Keratinocyte (primary cell): ENCODE results near the gene HECTD1. TPM values are rescaled to one million over a fixed set of nuclear protein-coding genes. Genes with fewer than 3 reads are reported as not detected.

Experiments
- DNase-seq: peaks from one replicate; pipeline ENCODE4 v3.0.0-alpha.2; 2011; ENCODE audit warnings: low read depth, missing footprints, low spot score
- FAIRE-seq: peaks from 2 replicates; lab custom pipeline; 2011; peaks lifted over from hg19 to GRCh38; lab: Jason Lieb, UNC
- H2AFZ ChIP-seq: 2 replicates; pipeline ENCODE4 v1.6.0; 2012; ENCODE audit warnings: low read length, control low read depth, inconsistent platforms; ENCODE audit not compliant: control insufficient read depth
- H3K27ac ChIP-seq: 2 replicates; pipeline ENCODE4 v1.5.1; 2011; ENCODE audit warnings: low read length; ENCODE audit not compliant: control insufficient read depth, insufficient read depth
- H3K27me3 ChIP-seq: 3 replicates; pipeline ENCODE4 v1.6.0; 2011; ENCODE audit warnings: low read length; ENCODE audit not compliant: control insufficient read depth, insufficient read depth; ENCODE audit errors: extremely low read depth
- H3K36me3 ChIP-seq, 2 experiments: 2 replicates in 1 of 2; 3 replicates in 1 of 2; pipeline ENCODE4 v1.5.1; 2011; ENCODE audit warnings: low read length in 2 of 2, mild to moderate bottlenecking in 1 of 2; ENCODE audit not compliant: control insufficient read depth in 2 of 2, insufficient read depth in 2 of 2; ENCODE audit errors: extremely low read depth in 1 of 2
- H3K4me1 ChIP-seq: 3 replicates; pipeline ENCODE4 v1.5.1; 2011; ENCODE audit warnings: low read length; ENCODE audit not compliant: control insufficient read depth, insufficient read depth; ENCODE audit errors: extremely low read depth
- H3K4me2 ChIP-seq: 3 replicates; pipeline ENCODE4 v1.6.0; 2011; ENCODE audit warnings: low read depth, low read length; ENCODE audit not compliant: control insufficient read depth, insufficient read depth; ENCODE audit errors: extremely low read depth
- H3K4me3 ChIP-seq, 3 experiments: fragments of 200-600 bp in 1 of 3; sonication (generic) in 1 of 3; 2 replicates in 2 of 3; 3 replicates in 1 of 3; pipeline ENCODE4 v1.5.1; 2011 to 2016; ENCODE audit warnings: low read length in 3 of 3, mild to moderate bottlenecking in 3 of 3, control low read depth in 2 of 3, inconsistent platforms in 1 of 3, low read depth in 1 of 3, mixed read lengths in 1 of 3, mixed run types in 1 of 3, moderate library complexity in 1 of 3; ENCODE audit not compliant: control insufficient read depth in 2 of 3, insufficient read depth in 2 of 3; ENCODE audit errors: extremely low read depth in 1 of 3
- H3K79me2 ChIP-seq: 2 replicates; pipeline ENCODE4 v1.6.0; 2012; ENCODE audit warnings: low read length; ENCODE audit not compliant: control insufficient read depth, insufficient read depth
- H3K9ac ChIP-seq: 3 replicates; pipeline ENCODE4 v1.6.0; 2011; ENCODE audit warnings: low read length; ENCODE audit not compliant: control insufficient read depth, insufficient read depth; ENCODE audit errors: extremely low read depth
- H3K9me1 ChIP-seq: 3 replicates; pipeline ENCODE4 v1.6.0; 2011; ENCODE audit warnings: low read length; ENCODE audit not compliant: control insufficient read depth, insufficient read depth; ENCODE audit errors: extremely low read depth
- H3K9me3 ChIP-seq: 2 replicates; pipeline ENCODE4 v1.5.1; 2012; ENCODE audit warnings: low read depth, low read length; ENCODE audit not compliant: control insufficient read depth
- H4K20me1 ChIP-seq: 3 replicates; pipeline ENCODE4 v1.6.0; 2011; ENCODE audit warnings: low read length; ENCODE audit not compliant: control insufficient read depth, insufficient read depth; ENCODE audit errors: extremely low read depth
- CTCF ChIP-seq, 3 experiments: IDR thresholded peaks in 1 of 3; conservative IDR thresholded peaks in 1 of 3; optimal IDR thresholded peaks in 1 of 3; 2 replicates in 2 of 3; 3 replicates in 1 of 3; pipeline versions ENCODE3 to v1.5.1; 2011; ENCODE audit warnings: low read length in 3 of 3, mild to moderate bottlenecking in 3 of 3, moderate library complexity in 2 of 3, control low read depth in 1 of 3, inconsistent platforms in 1 of 3; ENCODE audit not compliant: insufficient read depth in 2 of 3; ENCODE audit errors: extremely low read depth in 1 of 3
- EZH2 ChIP-seq: IDR thresholded peaks from one replicate; pipeline ENCODE4 v1.6.1; 2012; ENCODE audit warnings: inconsistent platforms, mild to moderate bottlenecking, low read length, moderate library complexity
- dilution Hi-C: fragments of 300-500 bp; cut with MboI; formaldehyde crosslinking; loops from one replicate; pipeline ENCODE4 v1.7.0; 2020; ENCODE audit warnings: low sequenced_read_pairs; ENCODE audit not compliant: extremely low pct_ligation_motif_present
- polyA plus RNA-seq, 5 experiments: library from polyadenylated mRNA; depleted of rRNA in 3 of 5; stranded (reverse) in 3 of 5; stranded (forward) in 1 of 5; unstranded in 1 of 5; fragments of >200 nt; gene quantifications; 1 replicate in 1 of 5; 2 replicates in 3 of 5; 3 replicates in 1 of 5; pipeline versions ENCODE4 v1.2.1 to v1.2.3, GENCODE V29; 2011 to 2012; ENCODE audit warnings: missing spikeins in 2 of 5, low read depth in 1 of 5, low replicate concordance in 1 of 5

HECTD1 gene
- polyA plus RNA-seq, 1 donor (not counting 4 experiments of a cell fraction or from before 2014, with no cell fraction given): 94.8 TPM

- Histone ChIP-seq H3K9me1 (peaks cover 3% of the 10 kb centered on the region), H3K27me3 (no peaks in the 10 kb centered on the region), H3K36me3 (no peaks in the 10 kb centered on the region), H3K4me3 (no peak overlapping the region), H3K27ac (no peak overlapping the region), H4K20me1 (no peaks in the 10 kb centered on the region), H2AFZ (no peak overlapping the region), H3K4me1 (peaks cover 8% of the 10 kb centered on the region), H3K9ac (no peak overlapping the region), H3K9me3 (no peaks in the 10 kb centered on the region), H3K79me2 (peaks cover 89% of the 10 kb centered on the region), H3K4me2 (no peak overlapping the region)
- no peak for TF ChIP-seq CTCF (optimal IDR thresholded peaks at IDR 0.05 in 1 of 3, IDR thresholded peaks at IDR 0.05 in 1 of 3, conservative IDR thresholded peaks at IDR 0.05 in 1 of 3; ENCODE audit: extremely low read depth in 1 of 3, insufficient read depth in 2 of 3, low read length in 3 of 3)
- TF ChIP-seq EZH2: no peak
- dilution Hi-C loops: no loop called here
- FAIRE-seq (no peak), DNase-seq (no peak)
Observed at GRCh38 chr14:31190219-31190603, 17.4 kb downstream of the HECTD1 start.

- peaks cover 3% of the 10 kb centered on the region for H3K9me1 ChIP-seq
- no peak overlapping the region for H2AFZ ChIP-seq
- peaks cover 4% of the 10 kb centered on the region for H3K4me1 ChIP-seq
- no peak overlapping the region for H3K27ac ChIP-seq
- dilution Hi-C loops: no loop called here
- no peak overlapping the region for H3K9ac ChIP-seq
- H3K4me3 ChIP-seq: no peak overlapping the region
- H3K4me2 ChIP-seq: no peak overlapping the region
- no peaks in the 10 kb centered on the region for H3K36me3 ChIP-seq
- TF ChIP-seq EZH2 (no peak), CTCF (optimal IDR thresholded peaks at IDR 0.05 in 1 of 3, IDR thresholded peaks at IDR 0.05 in 1 of 3, conservative IDR thresholded peaks at IDR 0.05 in 1 of 3; ENCODE audit: extremely low read depth in 1 of 3, insufficient read depth in 2 of 3, low read length in 3 of 3) (no peak)
- no peaks in the 10 kb centered on the region for H3K9me3 ChIP-seq
- H3K79me2 ChIP-seq: peaks cover 86% of the 10 kb centered on the region
- no peaks in the 10 kb centered on the region for H3K27me3 ChIP-seq
- H4K20me1 ChIP-seq: no peaks in the 10 kb centered on the region
- DNase-seq: no peak
- FAIRE-seq: no peak
Observed at GRCh38 chr14:31189346-31190218, 18.0 kb downstream of the HECTD1 start.
